H1 (cell line): ENCODE data around the gene RHOXF2B.

ENCODE experiments used
- CEBPB ChIP-seq: IDR thresholded peaks from 2 replicates; pipeline ENCODE4 v1.6.1; 2012; ENCODE audit warnings: low read depth, low read length
- CREB1 ChIP-seq: IDR thresholded peaks from 2 replicates; pipeline ENCODE4 v1.6.1; 2012; ENCODE audit warnings: inconsistent platforms
- CTCF ChIP-seq, 3 experiments: IDR thresholded peaks; 1 replicate in 2 of 3; 2 replicates in 1 of 3; pipeline versions ENCODE4 v1.5.1 to v1.6.1; 2011; ENCODE audit warnings: low read length in 3 of 3, mild to moderate bottlenecking in 3 of 3, inconsistent platforms in 2 of 3, low read depth in 1 of 3, moderate library complexity in 1 of 3; ENCODE audit not compliant: insufficient read depth in 1 of 3; ENCODE audit errors: control extremely low read depth in 1 of 3
- EP300 ChIP-seq, 2 experiments: IDR thresholded peaks; 1 replicate in 1 of 2; 2 replicates in 1 of 2; pipeline ENCODE4 v1.6.1; 2011 to 2012; ENCODE audit warnings: low read depth in 2 of 2, low read length in 2 of 2, mild to moderate bottlenecking in 2 of 2, borderline replicate concordance in 1 of 2, inconsistent platforms in 1 of 2, moderate library complexity in 1 of 2
- EZH2 ChIP-seq: fragments of 200-600 bp; sonication (generic); IDR thresholded peaks from 2 replicates; pipeline ENCODE4 v1.7.1; 2012; ENCODE audit warnings: low read depth, mild to moderate bottlenecking, moderate library complexity, low read length, inconsistent platforms; ENCODE audit not compliant: severe bottlenecking
- JUND ChIP-seq: IDR thresholded peaks from 2 replicates; pipeline ENCODE4 v1.6.1; 2011; ENCODE audit warnings: mild to moderate bottlenecking, improper control_type of control experiment, low read length
- PHF8 ChIP-seq: fragments of 200-600 bp; sonication (generic); conservative IDR thresholded peaks from 2 replicates; pipeline ENCODE4 v1.7.1; 2012; ENCODE audit warnings: low read depth, mild to moderate bottlenecking, inconsistent platforms, low read length, moderate library complexity
- POLR2A ChIP-seq, 2 experiments: IDR thresholded peaks; 1 replicate in 1 of 2; 2 replicates in 1 of 2; pipeline ENCODE4 v1.6.1; 2011; ENCODE audit warnings: low read depth in 2 of 2, low read length in 2 of 2, mild to moderate bottlenecking in 2 of 2; ENCODE audit errors: control extremely low read depth in 1 of 2
- POLR2AphosphoS5 ChIP-seq: IDR thresholded peaks from 2 replicates; pipeline ENCODE4 v1.6.1; 2011; ENCODE audit warnings: low read depth, low read length
- RBBP5 ChIP-seq: IDR thresholded peaks from 2 replicates; pipeline ENCODE4 v1.7.1; 2012; ENCODE audit warnings: low read depth, mild to moderate bottlenecking, inconsistent platforms, low read length, moderate library complexity, borderline replicate concordance
- SIN3A ChIP-seq, 2 experiments: IDR thresholded peaks in 1 of 2; conservative IDR thresholded peaks in 1 of 2; 2 replicates each; pipeline ENCODE4 v1.6.1; 2011 to 2012; ENCODE audit warnings: low read length in 2 of 2, improper control_type of control experiment in 1 of 2, low read depth in 1 of 2, mild to moderate bottlenecking in 1 of 2
- SP1 ChIP-seq: IDR thresholded peaks from 2 replicates; pipeline ENCODE4 v1.6.1; 2011; ENCODE audit warnings: low read depth, low read length
- TAF1 ChIP-seq: IDR thresholded peaks from 2 replicates; pipeline ENCODE4 v1.6.1; 2011; ENCODE audit warnings: mild to moderate bottlenecking, low read depth, low read length
- TEAD4 ChIP-seq: IDR thresholded peaks from 2 replicates; pipeline ENCODE4 v1.6.1; 2012; ENCODE audit warnings: low read depth, low read length, inconsistent platforms, mixed read lengths

- TF ChIP-seq CTCF (IDR thresholded peaks at IDR 0.05; ENCODE audit: control extremely low read depth in 1 of 3, insufficient read depth in 1 of 3, low read depth in 1 of 3, low read length in 3 of 3): peak; percentile 13 to 42 (median 42)
- TF ChIP-seq TEAD4: no peak
- no peak for TF ChIP-seq EZH2
- no peak for TF ChIP-seq SP1
- no peak for TF ChIP-seq PHF8
- TF ChIP-seq RBBP5: no peak
- no peak for TF ChIP-seq POLR2AphosphoS5
- TF ChIP-seq CREB1: no peak
- TF ChIP-seq EP300 (IDR thresholded peaks at IDR 0.05; ENCODE audit: borderline replicate concordance in 1 of 2, low read depth in 2 of 2, low read length in 2 of 2): no peak
- TF ChIP-seq POLR2A (IDR thresholded peaks at IDR 0.05; ENCODE audit: control extremely low read depth in 1 of 2, low read depth in 2 of 2, low read length in 2 of 2): no peak
- no peak for TF ChIP-seq CEBPB
- no peak for TF ChIP-seq JUND
- TF ChIP-seq SIN3A (conservative IDR thresholded peaks at IDR 0.05 in 1 of 2, IDR thresholded peaks at IDR 0.05 in 1 of 2; ENCODE audit: low read depth in 1 of 2, low read length in 2 of 2): no peak
- TF ChIP-seq TAF1: no peak
Observed at GRCh38 chrX:120090208-120090607, 12.7 kb upstream of the RHOXF2B start.
